GM18517 (cell line): ENCODE results near the gene NR5A2.

ENCODE experiments used
- ATAC-seq: cut with Tn5 transposase; IDR thresholded peaks from one replicate; pipeline ENCODE4 v1.9.1; 2021; ENCODE audit warnings: mild to moderate bottlenecking, moderate library complexity; ENCODE audit not compliant: unreplicated experiment

The NR5A2 gene

DNA sequence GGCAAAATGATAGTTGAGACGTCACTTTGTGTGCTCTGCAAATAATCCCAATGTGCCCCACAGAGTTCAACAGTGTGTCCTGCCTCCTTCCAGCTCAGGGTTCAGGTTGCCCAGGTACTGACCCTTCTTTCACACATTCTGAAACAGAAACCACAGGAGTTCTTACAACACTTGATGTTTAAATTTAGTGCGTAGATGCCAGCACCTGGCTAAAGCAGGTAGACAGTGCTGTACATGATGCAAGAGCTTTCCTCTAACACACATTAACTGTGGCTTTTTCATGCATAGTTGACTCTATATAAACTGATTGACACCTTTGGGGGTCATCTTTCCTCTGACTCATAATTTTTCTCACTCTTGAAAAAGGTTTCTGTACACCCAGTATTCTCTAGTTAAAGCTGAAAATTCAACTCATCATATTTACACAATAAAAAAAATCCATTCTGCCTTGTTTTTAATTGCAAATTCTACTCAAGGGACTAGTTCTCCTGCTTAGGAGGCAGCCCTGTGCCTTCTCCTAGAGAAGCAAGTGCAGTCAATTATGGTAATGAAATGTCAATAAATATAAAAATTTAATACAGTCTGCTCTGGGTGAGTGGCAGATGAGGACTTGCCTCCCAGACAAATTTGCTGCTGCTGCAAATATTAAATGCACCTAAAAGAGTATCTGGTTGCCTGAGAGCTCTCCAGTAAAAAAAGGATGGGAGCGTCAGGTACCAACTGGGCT, 91.4 kb downstream of the NR5A2 start:
- no peak for ATAC-seq

DNA sequence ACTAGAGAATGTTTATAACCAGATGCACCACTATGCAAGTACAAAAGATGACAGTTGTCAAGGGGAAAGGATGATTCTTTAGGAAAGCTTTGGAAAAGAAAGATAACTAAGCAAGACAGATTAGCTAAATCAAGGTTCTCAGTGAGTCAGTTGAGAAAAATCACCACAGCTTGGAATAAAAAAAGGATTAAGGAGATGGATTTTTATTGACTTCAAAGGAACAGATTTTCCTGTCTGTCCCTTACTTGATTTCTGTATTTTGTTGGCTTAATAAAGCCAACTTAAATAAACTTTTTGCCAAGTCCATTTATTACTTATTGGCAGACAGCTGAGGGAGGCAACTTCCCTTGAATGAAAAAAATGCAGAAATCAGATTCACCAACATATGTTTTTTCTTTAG, 93.9 kb downstream of the NR5A2 start:
- ATAC-seq = no peak

DNA sequence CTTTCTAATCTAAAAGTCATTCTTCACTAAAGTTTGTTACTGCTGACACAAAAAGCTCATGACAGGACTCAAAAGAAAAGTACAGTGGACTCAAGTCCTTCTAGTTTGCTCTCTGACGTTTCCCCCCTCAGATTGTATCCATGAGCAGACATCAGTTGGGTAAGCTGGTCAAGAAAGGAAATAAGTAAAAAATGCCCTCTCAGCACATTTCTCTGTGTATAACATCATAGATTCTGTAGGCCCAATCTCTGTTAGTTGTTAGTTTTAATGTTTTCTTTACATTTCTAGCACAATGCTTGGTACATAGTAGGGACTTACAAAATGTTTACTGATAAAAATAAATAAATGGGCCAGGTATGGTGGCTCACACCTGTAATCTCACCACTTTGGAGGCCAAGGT, 96.8 kb downstream of the NR5A2 start:
- no peak for ATAC-seq

DNA sequence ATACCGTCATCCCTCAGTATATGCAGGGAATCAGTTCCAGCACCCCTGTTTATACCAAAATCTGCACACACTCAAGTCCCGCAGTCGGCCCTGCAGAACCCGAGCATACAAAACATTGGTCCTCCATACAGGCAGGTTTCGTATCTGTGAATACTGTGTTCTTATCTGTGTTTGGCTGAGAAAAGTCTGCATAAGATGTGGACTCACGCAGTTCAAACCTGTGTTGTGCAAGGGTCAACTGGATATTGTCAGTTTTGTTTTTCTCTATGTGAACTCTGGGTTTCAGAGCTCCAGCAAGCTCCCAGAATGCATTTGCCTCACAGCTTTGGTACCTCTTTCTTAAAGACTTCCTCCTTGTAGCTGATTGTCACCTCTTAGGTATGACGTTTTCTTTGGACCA, 100.6 kb downstream of the NR5A2 start:
- no peak for ATAC-seq

DNA sequence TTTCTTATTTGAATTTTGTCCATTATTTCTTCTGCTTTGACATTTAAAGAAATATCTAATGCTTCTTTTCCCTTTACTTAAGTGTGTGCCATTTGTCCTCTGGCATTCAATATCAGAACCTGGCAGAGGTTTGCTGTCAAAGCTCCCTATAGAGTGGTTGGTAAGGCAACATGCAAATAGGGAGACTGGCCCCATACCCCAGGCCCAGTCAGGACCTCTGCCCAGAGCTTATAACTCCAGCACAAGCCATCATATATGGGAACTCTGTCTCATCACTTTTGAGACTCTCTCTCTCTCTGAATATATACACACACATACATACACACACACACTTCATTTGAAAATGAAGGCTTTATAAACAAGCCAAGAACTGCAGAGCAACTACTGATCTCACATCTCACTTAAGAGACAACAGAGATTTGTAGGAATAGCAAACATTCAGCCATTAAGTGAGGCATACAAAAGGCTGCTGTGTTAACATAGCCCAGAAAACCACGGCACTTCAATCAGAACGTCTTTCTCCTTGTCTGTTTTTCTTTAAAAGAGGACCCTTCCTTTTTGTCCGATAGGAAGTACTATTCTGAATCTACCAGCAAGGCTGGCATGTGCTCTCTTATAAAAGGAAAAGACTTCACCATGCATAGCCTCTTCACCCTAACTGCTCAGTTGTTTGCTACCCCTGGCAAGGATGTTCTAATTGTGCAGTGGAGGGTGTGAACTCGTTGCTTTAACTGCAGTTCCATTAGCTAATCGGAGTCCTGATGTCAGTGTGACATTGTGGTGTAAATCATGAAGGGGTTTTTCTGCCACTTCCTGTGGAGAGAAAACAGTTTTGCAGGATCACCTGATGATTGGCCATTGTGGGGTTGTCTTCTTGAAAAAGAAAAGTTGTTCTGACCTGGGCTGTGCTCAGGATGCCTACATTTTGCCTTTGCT, 101.7 kb downstream of the NR5A2 start:
- no peak for ATAC-seq

DNA sequence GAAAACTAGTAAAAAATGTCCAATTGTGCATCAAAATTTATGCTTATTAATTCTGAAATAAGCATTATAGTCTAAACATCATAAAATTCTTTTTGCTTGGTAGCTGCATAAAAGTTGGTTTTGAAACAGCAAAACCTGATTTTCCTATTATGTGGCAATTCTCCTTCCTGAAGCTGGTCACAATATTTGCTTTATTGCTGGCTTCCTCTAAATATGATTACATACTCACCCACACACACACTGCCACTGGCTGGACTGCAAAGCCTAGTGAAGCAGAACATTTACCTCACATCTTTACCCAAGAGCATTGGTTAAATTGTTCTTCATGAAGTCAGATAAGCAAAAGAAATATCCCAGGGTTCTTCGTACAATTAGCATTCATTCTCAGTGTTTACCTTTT, 103.0 kb downstream of the NR5A2 start:
- ATAC-seq = no peak

DNA sequence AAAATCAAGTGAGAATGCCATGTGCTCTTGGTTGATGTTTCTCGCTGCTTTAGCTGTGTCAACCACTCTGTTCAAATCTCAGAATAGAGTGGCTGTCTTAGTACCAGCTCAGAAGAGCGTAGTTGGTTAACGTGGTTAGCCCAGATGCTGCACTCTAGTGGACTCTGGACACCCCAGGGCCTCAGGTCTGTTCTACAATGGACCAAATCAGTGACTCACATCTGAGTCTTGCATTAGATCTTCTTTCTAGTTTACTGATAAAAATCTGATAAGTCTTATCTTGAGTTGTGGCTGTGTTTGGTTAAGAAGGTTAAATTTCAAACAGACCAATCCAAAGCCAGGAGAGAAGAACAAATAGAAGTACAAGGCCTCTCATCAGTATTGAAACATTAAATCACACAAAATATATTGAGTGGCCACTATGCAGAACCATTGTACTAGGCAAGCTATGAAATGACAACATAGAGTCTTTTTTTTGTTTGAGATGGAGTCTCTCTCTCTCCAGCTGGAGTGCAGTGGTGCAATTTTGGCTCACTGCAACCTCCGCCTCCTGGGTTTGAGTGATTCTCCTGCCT, 104.1 kb downstream of the NR5A2 start:
- ATAC-seq = no peak

DNA sequence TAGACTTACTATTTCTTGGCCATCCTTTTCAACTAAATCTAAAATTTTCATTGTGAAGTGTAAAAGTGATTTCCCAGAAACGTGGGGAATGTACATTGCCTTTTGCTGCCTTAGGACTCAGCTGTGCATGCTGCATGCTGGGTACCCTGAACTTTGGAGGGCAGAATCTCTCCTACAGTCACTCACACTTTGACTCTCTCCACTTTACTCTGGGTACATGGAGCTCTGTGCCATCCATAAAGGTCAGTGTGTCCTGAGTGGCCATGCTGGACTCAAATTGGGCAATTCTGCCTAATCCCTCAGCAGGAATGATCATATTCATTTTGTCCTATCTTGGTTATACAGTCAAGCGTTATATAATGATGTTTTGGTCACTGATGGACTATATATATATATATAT, 105.6 kb downstream of the NR5A2 start:
- ATAC-seq = no peak

DNA sequence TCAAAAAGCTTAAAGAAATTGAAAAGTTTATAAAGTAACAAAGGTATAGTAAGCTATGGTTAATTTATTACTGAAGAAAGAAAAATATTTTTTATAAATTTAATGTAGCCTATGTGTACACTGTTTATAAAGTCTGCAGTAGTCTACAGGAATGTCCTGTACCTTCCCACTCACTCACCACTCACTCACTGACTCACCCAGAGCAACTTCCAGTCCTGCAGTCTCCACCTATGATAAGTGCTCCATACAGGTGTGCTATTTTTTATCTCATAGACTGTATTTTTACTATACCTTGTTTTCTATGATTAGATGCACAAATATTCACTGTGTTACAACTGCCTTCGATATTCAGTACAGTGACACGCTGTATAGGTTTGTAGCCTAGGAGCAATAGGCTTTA, 106.6 kb downstream of the NR5A2 start:
- no peak for ATAC-seq

DNA sequence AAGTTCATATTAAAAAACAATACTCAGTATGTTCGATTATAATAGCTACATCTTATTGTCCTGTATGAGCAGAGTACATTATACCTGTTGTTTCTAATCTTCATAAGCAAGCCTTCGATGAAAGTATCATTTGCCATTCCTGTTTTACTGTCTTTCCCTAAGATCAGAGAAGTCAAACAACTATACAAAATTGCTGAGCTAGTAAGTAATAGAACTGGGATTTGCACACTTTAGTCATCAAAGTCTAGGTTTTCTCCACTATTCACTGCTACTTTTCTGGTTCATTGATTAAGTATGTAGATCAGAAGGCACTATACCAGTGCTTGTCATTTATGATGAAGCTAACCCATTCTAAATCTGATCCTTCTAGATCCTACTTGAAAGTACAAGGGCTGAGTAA, 108.9 kb downstream of the NR5A2 start:
- no peak for ATAC-seq

DNA sequence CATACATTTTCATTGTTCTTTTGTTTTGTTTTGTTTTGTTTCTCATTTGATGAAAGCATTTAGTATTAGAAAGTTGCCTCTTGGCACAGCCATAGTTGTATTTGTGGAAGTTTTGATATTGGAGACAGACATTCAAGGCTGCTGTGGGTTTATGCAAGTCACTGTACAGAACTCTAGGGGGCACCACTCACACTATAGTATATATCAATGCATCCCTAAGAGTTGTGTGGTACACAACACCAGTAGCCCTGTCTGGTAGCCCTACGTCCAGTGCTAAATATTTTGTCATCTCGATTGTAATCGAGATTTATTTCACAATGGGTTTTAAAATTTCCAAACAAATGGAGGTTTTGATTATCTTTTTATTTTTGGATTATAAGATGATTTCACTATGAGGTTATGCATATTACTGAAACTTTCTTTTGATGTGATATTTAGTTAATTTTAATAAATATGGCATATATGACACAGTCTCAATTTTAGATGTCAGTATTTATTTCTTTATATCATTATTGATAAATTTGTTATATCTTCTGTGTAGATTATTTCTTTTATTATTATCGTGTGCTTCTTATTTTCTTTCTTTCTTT, 112.2 kb downstream of the NR5A2 start:
- peak; percentile 90 for ATAC-seq

DNA sequence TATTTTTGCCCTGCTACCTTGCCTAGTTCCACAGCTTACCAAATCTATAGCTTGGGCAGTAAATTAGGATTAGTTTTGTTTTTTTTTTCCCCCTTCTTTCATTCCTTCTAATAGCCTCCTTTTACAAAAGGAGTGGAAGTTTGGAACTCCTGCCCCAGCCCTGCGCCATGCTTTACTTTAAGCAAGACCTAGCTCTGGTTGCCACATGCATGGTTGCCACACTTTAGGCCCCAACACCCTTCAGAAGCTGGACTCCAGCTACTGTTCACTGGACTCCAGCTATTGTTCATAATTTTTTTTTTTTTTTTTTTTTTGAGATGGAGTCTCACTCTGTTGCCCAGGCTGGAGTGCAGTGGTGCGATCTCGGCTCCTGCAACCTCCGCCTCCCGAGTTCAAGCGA, 115.8 kb downstream of the NR5A2 start:
- no peak for ATAC-seq

DNA sequence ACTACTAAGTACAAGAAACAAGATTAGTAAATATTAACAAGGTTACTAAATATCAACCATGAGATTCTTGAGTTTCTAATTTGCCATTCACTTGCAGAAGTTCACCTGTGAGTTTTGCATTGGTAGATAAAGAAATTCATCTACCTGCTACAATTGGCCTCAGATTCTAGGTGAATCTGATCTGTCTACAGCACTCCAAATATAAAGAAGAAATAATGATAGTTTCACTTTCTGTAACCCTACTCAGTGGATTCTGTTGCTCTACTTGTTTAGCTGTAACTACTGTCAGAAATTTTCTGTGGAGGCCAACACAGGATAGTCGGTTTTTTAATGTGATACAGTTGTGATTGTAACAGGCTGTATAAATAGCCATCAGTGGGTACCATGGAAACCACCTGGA, 118.6 kb downstream of the NR5A2 start:
- peak; percentile 57 for ATAC-seq

DNA sequence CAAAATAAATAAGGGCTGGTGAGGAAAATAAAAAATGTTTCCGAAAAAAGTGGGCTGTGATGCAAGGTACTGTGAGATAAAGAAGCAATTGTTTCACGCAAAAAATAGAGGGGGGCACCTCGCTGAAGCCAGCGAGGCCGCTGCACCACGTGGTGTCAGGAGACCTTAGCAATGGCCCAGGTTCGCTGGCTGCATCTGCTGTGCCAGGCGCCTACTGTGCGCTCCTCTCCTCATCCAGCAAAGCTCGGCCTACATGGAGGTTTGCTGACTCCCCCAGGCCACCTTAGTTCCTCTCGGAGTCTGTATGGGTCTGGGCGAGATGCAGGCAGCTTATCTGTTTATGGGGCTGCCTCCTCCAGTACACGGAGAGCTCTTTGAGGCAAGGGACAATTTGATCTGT, 119.6 kb downstream of the NR5A2 start:
- ATAC-seq = no peak

DNA sequence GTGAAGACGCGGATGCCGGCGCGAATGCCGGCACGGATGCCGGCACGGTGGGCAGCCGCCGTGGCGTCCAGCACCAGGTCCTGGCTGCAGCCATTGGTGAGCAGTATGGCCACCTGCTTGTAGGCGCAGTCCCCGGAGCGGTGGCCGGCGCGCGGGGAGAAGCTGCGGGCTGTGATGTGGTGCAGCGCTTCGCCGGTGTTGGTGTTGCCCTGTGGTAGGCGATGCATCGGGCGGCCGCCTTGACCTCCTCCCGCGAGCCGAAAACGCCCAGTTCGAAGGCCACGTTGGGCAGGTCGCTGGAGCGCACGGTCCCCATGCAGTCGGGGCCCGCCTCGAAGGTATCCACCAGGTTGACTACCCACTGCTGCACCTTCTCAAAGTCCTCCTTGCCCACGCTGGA, 120.2 kb downstream of the NR5A2 start:
- ATAC-seq = no peak

DNA sequence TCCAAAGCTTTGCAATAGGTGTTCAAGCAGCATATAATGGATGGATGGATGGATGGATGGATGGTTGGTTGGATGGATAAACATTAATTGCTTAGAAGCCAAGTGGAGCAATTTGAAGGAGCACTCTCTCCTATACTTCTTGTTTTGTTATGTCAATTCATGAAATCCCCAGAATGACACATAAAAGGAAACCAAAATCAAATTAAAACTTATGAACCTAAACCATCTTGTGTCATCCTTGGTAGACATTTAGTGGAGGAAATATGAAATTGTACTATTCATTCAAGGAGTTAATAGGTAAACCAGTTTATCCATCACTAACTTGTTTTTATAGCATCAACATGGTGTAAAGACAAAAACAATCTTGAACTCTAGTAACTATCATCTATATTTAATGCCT, 122.5 kb downstream of the NR5A2 start:
- ATAC-seq = no peak

DNA sequence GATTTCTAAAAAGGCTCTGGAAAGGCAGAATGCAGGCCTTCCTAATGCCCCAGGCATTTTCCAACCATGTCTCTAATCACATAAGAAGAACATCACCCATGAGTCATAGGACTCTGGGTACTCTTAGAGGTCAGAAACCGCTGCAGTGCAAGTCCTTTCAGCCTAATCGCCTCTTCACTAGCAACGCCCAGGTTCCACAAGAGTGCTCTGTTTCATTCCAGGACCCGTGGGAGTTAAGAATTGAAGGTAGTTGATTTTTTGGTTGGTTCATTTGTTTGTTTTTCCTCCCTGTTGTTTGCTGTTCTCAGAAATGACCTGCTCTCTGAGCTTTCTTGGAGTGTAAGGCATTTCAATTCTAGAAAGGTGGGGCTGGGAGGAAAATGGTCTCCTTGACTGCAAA, 123.2 kb downstream of the NR5A2 start:
- no peak for ATAC-seq

DNA sequence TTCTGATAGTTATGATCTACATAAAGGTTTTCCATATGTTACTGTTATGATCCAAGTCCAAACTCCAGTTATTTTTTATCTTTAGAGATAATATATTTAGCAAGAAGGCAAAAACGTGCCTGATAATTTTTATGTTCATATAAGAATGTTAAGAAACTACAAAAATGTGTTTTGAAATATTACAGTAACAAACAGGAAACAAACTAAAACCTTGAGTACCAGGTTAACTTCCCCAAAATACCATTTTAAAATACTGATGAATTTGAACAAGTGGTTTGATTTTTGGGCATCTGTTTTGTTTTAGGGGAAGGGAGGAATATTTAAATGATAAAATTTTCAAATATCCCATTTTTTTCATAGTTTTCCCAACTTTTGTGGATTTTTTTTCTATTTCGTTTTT, 124.8 kb downstream of the NR5A2 start:
- ATAC-seq = no peak

DNA sequence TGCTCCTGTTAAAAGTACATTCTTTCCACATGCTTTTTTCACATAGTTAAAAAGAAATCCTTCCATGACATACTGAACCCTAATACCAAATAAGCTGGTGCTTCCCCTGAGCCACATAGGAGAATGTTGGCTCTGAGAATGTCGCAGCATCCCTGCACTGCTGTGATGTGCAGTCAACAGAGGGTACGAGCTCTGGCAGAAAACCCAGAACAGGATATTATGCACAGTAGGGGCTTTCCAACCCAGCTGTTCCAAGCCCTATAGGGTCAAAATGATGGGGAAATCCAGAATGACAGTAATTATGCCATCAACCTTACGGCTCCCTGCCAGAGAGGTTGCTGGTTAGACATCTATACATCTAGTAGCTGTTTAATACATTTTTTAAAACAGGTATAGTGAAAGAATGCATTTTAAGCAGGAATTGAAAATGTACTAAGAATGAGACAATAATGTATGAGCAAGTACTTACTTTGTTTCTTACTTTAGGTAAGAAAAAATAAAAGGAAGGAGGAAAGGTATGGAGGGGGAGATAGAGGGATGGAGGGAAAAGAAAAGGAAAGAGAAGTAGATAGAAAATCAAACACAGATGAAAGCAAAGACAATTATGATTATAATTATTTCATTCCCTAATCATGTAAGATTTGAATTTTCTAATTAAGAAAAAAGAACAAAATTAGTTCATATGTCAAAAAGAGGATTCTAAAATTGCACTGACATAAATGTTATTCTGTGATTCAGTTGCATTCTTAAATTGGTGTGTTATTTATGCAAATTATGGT, 126.0 kb downstream of the NR5A2 start:
- peak; percentile 58 for ATAC-seq

DNA sequence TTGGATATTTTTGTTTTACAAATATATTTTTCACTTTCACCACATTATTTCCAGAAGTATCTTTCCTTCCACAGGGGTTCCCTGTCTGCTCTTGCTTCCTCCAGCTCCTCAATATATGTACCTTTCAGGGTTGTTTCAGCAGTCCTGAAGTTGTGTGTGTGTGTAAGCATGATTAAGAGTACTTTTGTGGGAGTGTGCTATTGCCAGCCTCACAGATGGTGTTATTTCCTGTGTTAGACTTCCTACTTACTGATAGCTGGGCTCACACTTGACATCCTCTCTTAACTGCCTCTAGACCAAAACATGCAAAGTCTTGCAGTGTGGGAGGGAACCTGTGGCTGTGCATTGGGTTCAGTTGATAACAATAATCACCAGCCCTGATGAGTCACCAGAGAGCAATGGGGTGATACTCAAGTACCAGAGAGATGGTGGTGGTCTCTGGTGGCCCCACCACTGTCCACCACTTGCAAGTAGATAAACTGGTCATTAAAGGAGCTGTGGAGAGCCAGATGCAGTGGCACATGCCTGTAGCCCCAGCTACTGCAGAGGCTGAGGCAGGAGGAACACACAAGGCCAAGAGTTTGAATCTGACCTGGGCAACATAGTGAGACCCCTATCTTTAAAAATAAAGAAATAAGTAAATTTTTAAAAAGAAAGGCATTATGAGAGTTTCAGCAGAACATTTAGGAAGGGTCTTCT, 126.7 kb downstream of the NR5A2 start:
- ATAC-seq = peak; percentile 94
